Islet precursor cell (in vitro differentiated cells): ENCODE data around the gene NOXO1.
"Not testable (repeated sequence)": the region's sequence is repeated elsewhere in the genome, so short reads cannot be mapped to it uniquely, and the experiment has no call there.

ENCODE experiments used
- DNase-seq: peaks from one replicate; pipeline ENCODE4 v3.0.0-alpha.2; 2018

NOXO1 gene

GRCh38 chr16:1977875-1978268 is 3.4 kb downstream of the NOXO1 start:
- DNase-seq: no peak

GRCh38 chr16:1976951-1977874 is 4.1 kb downstream of the NOXO1 start:
- no peak for DNase-seq

DNA sequence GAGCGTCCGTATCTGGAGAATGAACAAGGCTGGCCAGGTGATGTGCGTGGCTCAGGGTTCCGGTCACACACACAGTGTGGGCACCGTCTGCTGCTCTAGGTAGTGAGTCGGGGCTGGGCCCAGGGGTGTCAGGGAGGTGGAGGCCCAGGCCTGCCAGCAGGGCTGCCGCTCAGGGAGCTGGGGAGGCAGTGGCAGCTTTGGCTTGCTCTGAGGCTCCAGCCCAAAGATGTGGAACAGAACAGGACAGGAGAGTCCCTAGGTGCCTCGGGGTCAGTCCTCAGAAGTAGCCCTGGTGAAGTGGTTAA is 5.1 kb downstream of the NOXO1 start:
- no peak for DNase-seq

DNA sequence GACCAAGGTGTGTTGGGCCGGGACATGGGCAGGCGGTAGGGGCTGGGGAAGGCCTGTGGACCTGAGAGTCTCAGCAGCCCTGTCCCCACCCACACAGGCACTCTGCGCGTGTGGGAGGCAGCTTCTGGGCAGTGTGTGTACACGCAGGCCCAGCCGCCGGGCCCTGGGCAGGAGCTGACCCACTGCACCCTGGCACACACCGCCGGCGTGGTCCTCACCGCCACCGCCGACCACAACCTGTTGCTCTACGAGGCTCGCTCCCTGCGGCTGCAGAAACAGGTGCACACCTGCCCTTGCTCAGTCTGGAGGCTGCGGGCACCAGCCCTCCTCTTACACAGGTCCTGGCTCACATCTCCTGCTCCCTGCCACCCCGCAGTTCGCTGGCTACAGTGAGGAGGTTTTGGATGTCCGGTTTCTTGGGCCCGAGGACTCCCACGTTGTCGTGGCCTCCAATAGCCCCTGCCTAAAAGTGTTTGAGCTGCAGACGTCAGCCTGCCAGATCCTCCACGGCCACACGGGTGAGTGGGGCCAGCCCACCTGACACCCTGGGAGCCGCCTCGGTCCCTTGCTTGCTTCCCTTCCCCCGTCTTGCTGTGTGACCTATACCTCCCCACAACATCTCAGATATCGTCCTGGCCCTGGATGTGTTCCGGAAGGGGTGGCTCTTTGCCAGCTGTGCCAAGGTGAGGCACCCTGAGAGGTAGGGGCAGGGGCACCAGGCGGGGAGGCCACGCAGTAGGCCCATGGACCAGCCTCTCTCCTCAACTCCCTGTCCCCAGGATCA is 5.6 kb downstream of the NOXO1 start:
- no peak for DNase-seq

DNA sequence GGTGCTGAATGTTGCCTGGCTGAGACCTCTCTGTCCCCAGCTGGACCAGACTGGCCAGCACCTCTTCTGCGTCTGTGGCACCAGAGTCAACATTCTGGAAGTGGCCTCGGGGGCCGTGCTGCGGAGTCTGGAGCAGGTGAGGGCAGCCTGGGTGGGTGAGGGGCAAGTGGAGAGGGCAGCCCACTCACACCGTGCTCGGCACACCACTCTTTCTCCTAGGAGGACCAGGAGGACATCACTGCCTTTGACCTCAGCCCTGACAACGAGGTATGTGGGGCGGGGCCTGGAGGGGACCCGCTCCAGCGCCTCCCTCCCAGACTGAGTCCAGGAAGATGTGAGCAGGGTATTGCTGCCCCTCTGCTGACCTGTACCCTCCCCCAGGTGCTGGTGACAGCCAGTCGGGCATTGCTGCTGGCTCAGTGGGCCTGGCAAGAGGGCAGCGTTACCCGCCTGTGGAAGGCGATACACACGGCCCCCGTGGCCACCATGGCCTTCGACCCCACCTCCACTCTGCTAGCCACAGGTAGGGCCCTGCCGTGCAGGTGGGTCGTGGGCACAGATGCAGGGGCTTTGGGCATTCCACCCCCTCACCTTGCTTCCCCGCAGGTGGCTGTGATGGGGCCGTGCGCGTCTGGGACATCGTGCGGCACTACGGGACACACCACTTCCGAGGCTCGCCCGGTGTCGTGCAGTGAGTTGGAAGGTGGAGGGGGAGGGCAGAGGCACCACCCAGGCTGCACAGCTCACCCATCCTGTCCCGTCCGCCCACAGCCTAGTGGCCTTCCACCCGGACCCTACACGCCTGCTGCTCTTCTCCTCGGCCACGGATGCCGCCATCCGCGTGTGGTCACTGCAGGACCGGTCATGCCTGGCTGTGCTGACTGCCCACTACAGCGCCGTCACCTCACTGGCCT is 6.9 kb downstream of the NOXO1 start:
- no peak for DNase-seq

- no peak for DNase-seq
These were observed 7.7 kb downstream of the NOXO1 start for GRCh38 chr16:1973461-1974156.

- DNase-seq: peak; percentile 62
These were observed 8.8 kb downstream of the NOXO1 start for GRCh38 chr16:1972490-1972877.

DNA sequence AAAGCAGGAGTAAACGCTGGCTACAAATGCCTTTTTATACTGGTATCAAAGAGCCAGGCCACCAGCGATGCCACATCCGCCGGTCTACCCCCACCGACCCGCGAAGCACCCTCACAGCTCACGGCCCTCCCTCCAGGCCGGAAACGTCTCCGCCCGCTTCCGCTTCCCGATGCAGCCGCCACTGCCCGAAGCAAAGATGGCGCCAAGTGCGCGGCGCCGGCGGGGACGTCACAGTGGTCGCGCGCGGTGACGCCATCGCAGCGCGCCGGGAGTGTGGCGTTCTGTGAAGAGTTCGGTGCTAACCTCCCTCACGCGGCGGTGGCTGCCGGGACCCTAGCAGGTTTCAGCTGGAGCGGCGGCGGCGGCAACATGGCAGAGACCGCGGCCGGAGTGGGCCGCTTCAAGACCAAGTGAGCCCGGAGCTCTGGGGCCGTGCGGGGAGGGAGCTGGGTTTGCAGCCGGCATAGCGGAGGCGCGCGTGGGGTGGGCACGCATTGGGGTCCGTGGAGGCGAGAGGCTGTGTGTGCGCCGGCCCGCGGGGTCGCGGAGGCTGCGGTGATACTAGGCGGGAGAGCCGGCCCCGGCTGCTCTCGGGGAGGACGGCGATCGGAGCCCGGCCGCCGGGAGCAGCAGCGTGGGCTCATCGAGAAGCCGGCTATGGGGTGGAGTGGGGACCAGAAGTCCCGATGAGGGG is 9.3 kb downstream of the NOXO1 start, which contains the start of gene TBL3:
TBL3 (plus strand) TSS at position 258 of the 694 bp plus-strand sequence; CDS start at position 370, 112 bp downstream.
- DNase-seq: peak; percentile 96

- no peak for DNase-seq
These were observed 12.9 kb downstream of the NOXO1 start for GRCh38 chr16:1968146-1968953.

DNA sequence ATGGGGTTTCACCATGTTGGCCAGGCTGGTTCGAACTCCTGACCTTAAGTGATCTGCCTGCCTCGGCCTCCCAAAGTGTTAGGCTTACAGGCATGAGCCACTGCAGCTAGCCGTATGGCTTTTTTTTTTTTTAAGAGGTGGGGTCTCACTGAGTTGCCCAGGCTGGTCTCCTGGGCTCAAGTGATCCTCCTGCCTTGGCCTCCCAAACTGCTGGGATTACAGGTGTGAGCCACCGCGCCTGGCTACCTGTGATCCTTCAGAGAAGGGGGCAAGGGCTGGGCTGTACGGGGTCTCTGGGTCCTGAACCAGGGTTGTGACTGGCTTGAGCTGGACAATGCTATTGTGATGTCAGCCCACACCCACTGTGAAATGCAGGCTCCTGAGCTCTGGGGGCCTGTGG is 14.8 kb downstream of the NOXO1 start, which contains the start of gene RNF151:
RNF151 (plus strand) TSS at position 397 of the 400 bp plus-strand sequence. CDS start 26 bp downstream, outside the sequence.
- no peak for DNase-seq

GRCh38 chr16:1965396-1966001 is 15.8 kb downstream of the NOXO1 start:
- DNase-seq: no peak

DNA sequence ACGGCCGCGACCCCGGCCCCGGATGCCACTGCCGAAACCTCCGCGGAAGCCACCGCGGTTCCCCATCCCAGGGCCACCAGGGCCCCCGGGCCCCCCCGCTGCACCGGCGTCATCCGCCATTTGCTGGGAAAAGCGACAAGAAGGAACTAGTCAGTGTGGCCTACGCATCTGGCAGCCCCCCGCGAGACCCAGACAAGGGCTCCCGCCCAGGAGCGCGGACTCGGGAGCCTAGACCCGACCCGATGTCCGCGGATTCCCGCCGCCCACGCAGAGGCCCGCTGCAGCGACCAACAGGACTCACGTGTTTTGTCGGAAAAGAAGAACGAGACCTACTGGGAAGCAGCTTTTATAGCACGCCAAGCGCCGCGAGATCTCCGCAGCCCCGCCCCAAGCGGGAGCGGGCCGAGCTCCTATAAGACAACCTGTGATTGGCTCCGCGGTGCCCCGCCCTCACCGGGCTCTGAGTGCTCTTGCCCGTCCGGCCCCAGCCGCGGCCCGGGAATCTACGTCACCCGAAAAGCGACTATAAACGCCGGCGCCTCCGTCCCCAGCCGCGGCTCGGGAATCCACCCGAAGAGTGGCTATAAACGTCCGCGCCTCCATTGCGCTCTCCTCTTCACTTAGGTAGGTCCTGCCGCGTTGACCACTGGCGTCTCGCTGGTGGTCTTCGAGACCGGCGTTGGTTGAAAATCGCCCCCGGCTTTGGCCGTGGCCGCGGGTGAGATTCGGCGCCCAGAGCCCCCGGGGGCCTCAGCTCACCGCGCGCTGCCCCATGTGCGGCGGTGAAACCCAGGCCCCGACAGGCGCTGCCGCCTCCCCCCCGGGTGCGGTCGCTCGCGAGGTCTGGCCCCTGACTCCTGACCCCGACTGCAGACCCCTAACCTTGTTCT is 16.5 kb downstream of the NOXO1 start, which contains the start of gene RPS2:
RPS2 (minus strand) TSS at position 321 of the 890 bp plus-strand sequence; CDS start at position 120, 201 bp downstream.
- peak; percentile 99 for DNase-seq

DNA sequence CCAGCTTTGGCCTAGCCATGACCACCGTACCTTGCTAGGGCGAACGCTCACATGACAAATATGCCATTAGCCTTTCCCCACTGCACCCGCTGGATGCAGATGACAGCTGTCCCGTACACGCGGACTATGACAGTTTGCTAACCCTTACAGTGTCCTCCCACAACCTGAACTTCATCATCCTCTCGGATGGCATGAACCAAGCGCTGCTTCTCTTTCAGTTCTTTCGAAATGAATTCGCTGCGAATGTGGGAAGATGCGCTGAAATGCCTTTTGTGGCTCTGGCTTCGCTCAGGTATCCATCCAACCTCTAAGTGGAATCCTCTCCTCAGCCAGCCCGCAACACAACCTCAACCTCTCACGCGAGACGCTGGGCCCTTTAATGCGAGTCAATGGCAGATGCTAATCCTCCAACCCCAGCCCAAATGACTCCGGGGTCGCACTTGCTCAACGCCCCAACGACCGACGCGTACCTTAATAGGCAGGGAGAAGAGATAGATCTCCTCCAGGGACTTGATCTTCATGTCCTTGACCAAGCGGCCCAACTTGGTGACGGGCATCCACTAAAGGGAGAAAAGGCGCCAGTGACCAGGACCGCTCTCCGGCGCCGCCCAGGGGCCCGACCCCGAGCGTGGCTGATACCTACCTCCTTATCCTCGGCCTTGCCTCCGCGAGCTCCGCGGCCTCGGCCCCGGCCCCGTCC is 17.3 kb downstream of the NOXO1 start:
- no peak for DNase-seq

- not testable (repeated sequence) for DNase-seq
These were observed 18.8 kb downstream of the NOXO1 start for GRCh38 chr16:1962161-1963153.

DNA sequence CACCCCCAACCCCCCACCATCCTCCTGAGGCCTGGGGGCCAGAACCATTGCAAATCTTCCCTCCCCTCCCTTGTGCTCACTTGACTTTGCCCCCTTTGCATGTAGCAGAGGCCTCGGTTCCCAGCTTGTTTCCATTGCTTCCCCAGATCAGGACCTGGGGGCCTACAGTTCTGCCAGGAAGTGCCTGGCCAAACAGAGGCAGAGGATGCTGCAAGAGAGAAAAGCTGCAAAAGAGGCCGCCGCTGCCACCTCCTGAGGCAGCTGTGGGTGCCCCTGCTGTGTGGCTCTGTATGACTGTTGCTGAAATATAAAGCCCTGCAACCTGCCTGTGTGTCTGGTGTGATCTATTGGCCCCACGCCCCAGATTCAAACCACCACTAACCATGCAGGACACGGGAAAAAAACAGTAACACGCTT is 19.6 kb downstream of the NOXO1 start:
- DNase-seq: no peak

DNA sequence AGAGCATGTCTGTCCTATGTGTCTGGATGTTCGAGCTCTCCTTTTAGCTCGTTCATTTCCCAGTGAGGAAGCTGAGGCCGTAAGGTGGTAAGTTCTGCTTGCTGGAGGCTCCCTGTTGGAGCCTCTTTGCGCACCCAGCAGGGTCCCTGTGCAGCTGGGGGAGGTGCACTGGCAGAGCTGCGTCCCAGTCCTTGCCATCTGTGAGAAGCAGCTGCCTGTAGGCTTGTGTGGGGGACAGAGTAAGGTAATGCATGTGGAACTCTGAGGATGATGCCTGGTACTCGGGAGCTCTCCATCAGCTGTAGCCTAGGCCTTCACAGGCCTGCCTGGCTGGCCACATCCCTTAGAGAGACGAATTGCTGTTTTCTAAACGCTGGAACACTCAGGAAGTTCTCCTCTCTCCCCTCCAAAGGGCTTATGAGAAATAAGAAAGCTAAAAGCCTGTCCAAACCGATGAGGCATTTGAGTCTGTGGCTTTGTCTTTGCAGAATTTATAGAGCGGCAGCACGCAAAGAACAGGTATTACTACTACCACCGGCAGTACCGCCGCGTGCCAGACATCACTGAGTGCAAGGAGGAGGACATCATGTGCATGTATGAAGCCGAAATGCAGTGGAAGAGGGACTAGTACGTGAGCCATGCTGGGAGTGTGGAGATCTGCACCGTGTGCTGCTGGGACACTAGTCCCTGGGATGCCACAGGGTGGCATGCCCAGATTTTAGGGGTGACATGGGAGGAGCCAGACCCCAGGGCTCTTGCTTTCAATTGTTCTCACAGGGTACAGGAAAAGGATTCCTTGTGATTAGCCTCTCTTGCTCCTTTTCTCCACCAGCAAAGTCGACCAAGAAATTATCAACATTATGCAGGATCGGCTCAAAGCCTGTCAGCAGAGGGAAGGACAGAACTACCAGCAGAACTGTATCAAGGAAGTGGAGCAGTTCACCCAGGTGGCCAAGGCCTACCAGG is 20.3 kb downstream of the NOXO1 start:
- DNase-seq: no peak
